ENCODE measurements around the gene KLHL18. TPM values are rescaled to one million over a fixed set of nuclear protein-coding genes. Genes with fewer than 3 reads are reported as not detected.

KLHL18 gene
- total RNA-seq, 1 experiment from 2014 or later, result 35.4 TPM

- Histone ChIP-seq H3K36me3 (ENCODE audit: control insufficient read depth, insufficient read depth, low read length) (no peaks in the 10 kb centered on the region), H3K4me1 (ENCODE audit: control insufficient read depth, insufficient read depth, low read length) (peaks cover 5% of the 10 kb centered on the region; the same call in 1 of the 2 replicates), H3K27me3 (ENCODE audit: control insufficient read depth, insufficient read depth, low read length) (no peaks in the 10 kb centered on the region), H3K27ac (ENCODE audit: low read length) (no peak overlapping the region), H3K4me3 (ENCODE audit: low read depth in 2 of 2, low read length in 2 of 2) (no peak overlapping the region), H3K9me3 (ENCODE audit: control insufficient read depth, insufficient read depth, low read depth, low read length) (no peaks in the 10 kb centered on the region)
- in situ Hi-C loops (cut with HindIII; ENCODE audit: low pct_unique_long_range_greater_than_20kb, low sequenced_read_pairs), result no loop called here
- ATAC-seq, result no peak
- intact Hi-C loops (cut with micrococcal nuclease; ENCODE audit: unreplicated experiment), result no loop called here
- CTCF ChIA-PET, result no interaction called here
- POLR2A ChIA-PET, result no interaction called here
- BruUV-seq (replicated peaks), result no TSS peak
- TF ChIP-seq REST (IDR thresholded peaks at IDR 0.05; ENCODE audit: insufficient read depth in 1 of 2, low read depth in 2 of 2, low read length in 1 of 2), result no peak
- DNase-seq (ENCODE audit: low read depth, low spot score), result no peak
Measured at GRCh38 chr3:47392933-47393332, 110.2 kb downstream of the KLHL18 start.

- POLR2A ChIA-PET, result no interaction called here
- intact Hi-C loops (cut with micrococcal nuclease; ENCODE audit: unreplicated experiment), result no loop called here
- BruUV-seq (replicated peaks), result no TSS peak
- H3K4me1 ChIP-seq (ENCODE audit: control insufficient read depth, insufficient read depth, low read length), result peaks cover 5% of the 10 kb centered on the region; the same call in 1 of the 2 replicates
- H3K27me3 ChIP-seq (ENCODE audit: control insufficient read depth, insufficient read depth, low read length), result no peaks in the 10 kb centered on the region
- DNase-seq (ENCODE audit: low read depth, low spot score) (no peak), ATAC-seq (no peak)
- no peaks in the 10 kb centered on the region for H3K36me3 ChIP-seq (ENCODE audit: control insufficient read depth, insufficient read depth, low read length)
- CTCF ChIA-PET, result no interaction called here
- H3K9me3 ChIP-seq (ENCODE audit: control insufficient read depth, insufficient read depth, low read depth, low read length), result no peaks in the 10 kb centered on the region
- in situ Hi-C loops (cut with HindIII; ENCODE audit: low pct_unique_long_range_greater_than_20kb, low sequenced_read_pairs), result no loop called here
- no peak for TF ChIP-seq CTCF (IDR thresholded peaks at IDR 0.05)
- no peak for TF ChIP-seq REST (IDR thresholded peaks at IDR 0.05; ENCODE audit: insufficient read depth in 1 of 2, low read depth in 2 of 2, low read length in 1 of 2)
- no peak for TF ChIP-seq TCF7L2 (IDR thresholded peaks at IDR 0.05; ENCODE audit: low read depth, low read length)
- no peak for TF ChIP-seq POLR2AphosphoS5 (IDR thresholded peaks at IDR 0.05; ENCODE audit: low read depth, low read length)
- TF ChIP-seq SIN3A (IDR thresholded peaks at IDR 0.05; ENCODE audit: borderline replicate concordance, insufficient read depth, low read depth, low read length), result no peak
- no peak overlapping the region for H3K27ac ChIP-seq (ENCODE audit: low read length)
- H3K4me3 ChIP-seq (ENCODE audit: low read depth in 2 of 2, low read length in 2 of 2), result no peak overlapping the region
Measured at GRCh38 chr3:47394140-47394870, 111.6 kb downstream of the KLHL18 start.
